ENCODE results near the gene CDH10.

The CDH10 gene

DNA sequence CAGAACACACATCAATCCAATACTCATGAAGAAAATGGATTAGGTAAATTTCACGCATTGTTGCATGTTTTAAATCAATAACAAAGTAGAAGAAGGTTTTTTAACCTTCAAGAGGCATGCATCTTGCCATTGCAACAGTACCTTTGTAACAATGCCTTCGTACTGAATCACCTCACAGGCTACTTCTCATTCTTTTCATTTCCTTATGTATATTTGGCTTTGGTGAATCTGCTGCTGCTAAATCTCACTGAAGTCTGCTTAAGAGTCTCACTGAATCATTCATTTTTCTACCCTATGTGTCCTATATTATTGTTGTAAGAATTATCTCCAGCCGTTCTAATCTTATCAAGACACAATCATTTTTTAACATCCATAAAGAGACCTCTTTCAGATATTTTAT is 152.5 kb downstream of the CDH10 start:
- H3K9me3 ChIP-seq (ENCODE audit: low read length), result no peaks in the 10 kb centered on the region
- H4K20me1 ChIP-seq (ENCODE audit: insufficient read depth, low read length), result no peaks in the 10 kb centered on the region
- TF ChIP-seq, protein P1, sequence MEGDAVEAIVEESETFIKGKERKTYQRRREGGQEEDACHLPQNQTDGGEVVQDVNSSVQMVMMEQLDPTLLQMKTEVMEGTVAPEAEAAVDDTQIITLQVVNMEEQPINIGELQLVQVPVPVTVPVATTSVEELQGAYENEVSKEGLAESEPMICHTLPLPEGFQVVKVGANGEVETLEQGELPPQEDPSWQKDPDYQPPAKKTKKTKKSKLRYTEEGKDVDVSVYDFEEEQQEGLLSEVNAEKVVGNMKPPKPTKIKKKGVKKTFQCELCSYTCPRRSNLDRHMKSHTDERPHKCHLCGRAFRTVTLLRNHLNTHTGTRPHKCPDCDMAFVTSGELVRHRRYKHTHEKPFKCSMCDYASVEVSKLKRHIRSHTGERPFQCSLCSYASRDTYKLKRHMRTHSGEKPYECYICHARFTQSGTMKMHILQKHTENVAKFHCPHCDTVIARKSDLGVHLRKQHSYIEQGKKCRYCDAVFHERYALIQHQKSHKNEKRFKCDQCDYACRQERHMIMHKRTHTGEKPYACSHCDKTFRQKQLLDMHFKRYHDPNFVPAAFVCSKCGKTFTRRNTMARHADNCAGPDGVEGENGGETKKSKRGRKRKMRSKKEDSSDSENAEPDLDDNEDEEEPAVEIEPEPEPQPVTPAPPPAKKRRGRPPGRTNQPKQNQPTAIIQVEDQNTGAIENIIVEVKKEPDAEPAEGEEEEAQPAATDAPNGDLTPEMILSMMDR (IDR thresholded peaks at IDR 0.05; ENCODE audit: low read length), result no peak
- TF ChIP-seq EZH2 (IDR thresholded peaks at IDR 0.05; ENCODE audit: borderline replicate concordance, low read length), result no peak
- no peaks in the 10 kb centered on the region for H3K79me2 ChIP-seq (ENCODE audit: insufficient read depth, low read length)
- no peaks in the 10 kb centered on the region for H3F3A ChIP-seq (ENCODE audit: insufficient read depth, low read length)
- no peak overlapping the region for H2AFZ ChIP-seq (ENCODE audit: low read length)
- H3K4me2 ChIP-seq (ENCODE audit: low read length), result no peak overlapping the region
- H3K36me3 ChIP-seq (ENCODE audit: insufficient read depth, low read length), result no peaks in the 10 kb centered on the region
- no peaks in the 10 kb centered on the region for H3K27me3 ChIP-seq (ENCODE audit: insufficient read depth, low read length)
- no peaks in the 10 kb centered on the region for H3K9me2 ChIP-seq (ENCODE audit: low read depth, low read length)
- H3K27ac ChIP-seq (ENCODE audit: low read depth, low read length, poor library complexity, severe bottlenecking), result no peak overlapping the region
- no peaks in the 10 kb centered on the region for H3K4me1 ChIP-seq (ENCODE audit: insufficient read depth, low read length, severe bottlenecking)
- H3K4me3 ChIP-seq (ENCODE audit: low read depth, low read length, poor library complexity, severe bottlenecking), result no peak overlapping the region
- H3K9ac ChIP-seq (ENCODE audit: low read length), result no peak overlapping the region

GRCh38 chr5:24491490-24491889 is 153.3 kb downstream of the CDH10 start:
- no peak overlapping the region for H3K4me3 ChIP-seq (ENCODE audit: low read depth, low read length, poor library complexity, severe bottlenecking)
- H3K4me1 ChIP-seq (ENCODE audit: insufficient read depth, low read length, severe bottlenecking), result no peaks in the 10 kb centered on the region
- no peak overlapping the region for H3K27ac ChIP-seq (ENCODE audit: low read depth, low read length, poor library complexity, severe bottlenecking)
- H3K36me3 ChIP-seq (ENCODE audit: insufficient read depth, low read length), result no peaks in the 10 kb centered on the region
- TF ChIP-seq, protein P1 (IDR thresholded peaks at IDR 0.05; ENCODE audit: low read length), result no peak
- TF ChIP-seq EZH2 (IDR thresholded peaks at IDR 0.05; ENCODE audit: borderline replicate concordance, low read length), result no peak
- H2AFZ ChIP-seq (ENCODE audit: low read length), result no peak overlapping the region
- no peak overlapping the region for H3K4me2 ChIP-seq (ENCODE audit: low read length)
- H3K9me2 ChIP-seq (ENCODE audit: low read depth, low read length), result no peaks in the 10 kb centered on the region
- H3K27me3 ChIP-seq (ENCODE audit: insufficient read depth, low read length), result no peaks in the 10 kb centered on the region
- H3K9ac ChIP-seq (ENCODE audit: low read length), result no peak overlapping the region
- no peaks in the 10 kb centered on the region for H3F3A ChIP-seq (ENCODE audit: insufficient read depth, low read length)
- no peaks in the 10 kb centered on the region for H4K20me1 ChIP-seq (ENCODE audit: insufficient read depth, low read length)
- H3K9me3 ChIP-seq (ENCODE audit: low read length), result no peaks in the 10 kb centered on the region
- H3K79me2 ChIP-seq (ENCODE audit: insufficient read depth, low read length), result no peaks in the 10 kb centered on the region

- H3K9ac ChIP-seq (ENCODE audit: low read length), result no peak overlapping the region
- H4K20me1 ChIP-seq (ENCODE audit: insufficient read depth, low read length), result no peaks in the 10 kb centered on the region
- no peaks in the 10 kb centered on the region for H3K9me3 ChIP-seq (ENCODE audit: low read length)
- H3K4me1 ChIP-seq (ENCODE audit: insufficient read depth, low read length, severe bottlenecking), result no peaks in the 10 kb centered on the region
- no peak overlapping the region for H2AFZ ChIP-seq (ENCODE audit: low read length)
- no peaks in the 10 kb centered on the region for H3K36me3 ChIP-seq (ENCODE audit: insufficient read depth, low read length)
- no peaks in the 10 kb centered on the region for H3K9me2 ChIP-seq (ENCODE audit: low read depth, low read length)
- no peak overlapping the region for H3K4me3 ChIP-seq (ENCODE audit: low read depth, low read length, poor library complexity, severe bottlenecking)
- no peak overlapping the region for H3K27ac ChIP-seq (ENCODE audit: low read depth, low read length, poor library complexity, severe bottlenecking)
- H3F3A ChIP-seq (ENCODE audit: insufficient read depth, low read length), result no peaks in the 10 kb centered on the region
- no peaks in the 10 kb centered on the region for H3K79me2 ChIP-seq (ENCODE audit: insufficient read depth, low read length)
- no peak overlapping the region for H3K4me2 ChIP-seq (ENCODE audit: low read length)
- TF ChIP-seq, protein P1 (IDR thresholded peaks at IDR 0.05; ENCODE audit: low read length), result no peak
- no peak for TF ChIP-seq EZH2 (IDR thresholded peaks at IDR 0.05; ENCODE audit: borderline replicate concordance, low read length)
- H3K27me3 ChIP-seq (ENCODE audit: insufficient read depth, low read length), result no peaks in the 10 kb centered on the region
These were observed 157.2 kb downstream of the CDH10 start for GRCh38 chr5:24487368-24488229.

All from OCI-LY1 (cell line).